IPS-20b (cell line): ENCODE measurements around the gene CEP112.

Experiments
- H3K27ac ChIP-seq: one replicate; pipeline ENCODE4 v1.5.1; 2013; ENCODE audit warnings: low read length
- H3K27me3 ChIP-seq: 2 replicates; pipeline ENCODE4 v1.6.1; 2013; ENCODE audit warnings: mild to moderate bottlenecking, low read length, inconsistent platforms; ENCODE audit not compliant: insufficient read depth
- H3K36me3 ChIP-seq: 2 replicates; pipeline ENCODE4 v1.6.1; 2013; ENCODE audit warnings: low read depth, mild to moderate bottlenecking, inconsistent platforms, low read length, moderate library complexity; ENCODE audit not compliant: insufficient read depth
- H3K4me1 ChIP-seq: 2 replicates; pipeline ENCODE4 v1.6.1; 2013; ENCODE audit warnings: mild to moderate bottlenecking, control low read depth, inconsistent platforms, low read length, moderate library complexity; ENCODE audit not compliant: insufficient read depth
- H3K4me3 ChIP-seq: 2 replicates; pipeline ENCODE4 v1.5.1; 2013; ENCODE audit warnings: mild to moderate bottlenecking, low read length, inconsistent platforms
- H3K9ac ChIP-seq: 2 replicates; pipeline ENCODE4 v1.6.1; 2013; ENCODE audit warnings: low read depth, mild to moderate bottlenecking, inconsistent platforms, low read length, moderate library complexity
- H3K9me3 ChIP-seq: 2 replicates; pipeline ENCODE4 v1.6.1; 2013; ENCODE audit warnings: mild to moderate bottlenecking, low read depth, low read length, inconsistent platforms; ENCODE audit not compliant: insufficient read depth

Gene CEP112

GRCh38 chr17:66198242-66198641 lies 6.3 kb upstream of the CEP112 start:
- Histone ChIP-seq H3K9ac (no peak overlapping the region), H3K4me3 (no peak overlapping the region), H3K27ac (no peak overlapping the region), H3K36me3 (no peaks in the 10 kb centered on the region), H3K9me3 (no peaks in the 10 kb centered on the region), H3K27me3 (no peaks in the 10 kb centered on the region), H3K4me1 (no peaks in the 10 kb centered on the region)

- H3K9me3 ChIP-seq: no peaks in the 10 kb centered on the region
- peaks cover 6% of the 10 kb centered on the region; the same call in 1 of the 2 replicates for H3K4me1 ChIP-seq
- no peak overlapping the region for H3K27ac ChIP-seq
- H3K27me3 ChIP-seq: peaks cover 10% of the 10 kb centered on the region
- H3K36me3 ChIP-seq: no peaks in the 10 kb centered on the region
- H3K9ac ChIP-seq: peak overlapping the region; percentile 23; the same call in 1 of the 2 replicates
- H3K4me3 ChIP-seq: peak overlapping the region; percentile 88; the same call in 1 of the 2 replicates
Observed at GRCh38 chr17:66192378-66192687, 400 bp upstream of the CEP112 start.

DNA sequence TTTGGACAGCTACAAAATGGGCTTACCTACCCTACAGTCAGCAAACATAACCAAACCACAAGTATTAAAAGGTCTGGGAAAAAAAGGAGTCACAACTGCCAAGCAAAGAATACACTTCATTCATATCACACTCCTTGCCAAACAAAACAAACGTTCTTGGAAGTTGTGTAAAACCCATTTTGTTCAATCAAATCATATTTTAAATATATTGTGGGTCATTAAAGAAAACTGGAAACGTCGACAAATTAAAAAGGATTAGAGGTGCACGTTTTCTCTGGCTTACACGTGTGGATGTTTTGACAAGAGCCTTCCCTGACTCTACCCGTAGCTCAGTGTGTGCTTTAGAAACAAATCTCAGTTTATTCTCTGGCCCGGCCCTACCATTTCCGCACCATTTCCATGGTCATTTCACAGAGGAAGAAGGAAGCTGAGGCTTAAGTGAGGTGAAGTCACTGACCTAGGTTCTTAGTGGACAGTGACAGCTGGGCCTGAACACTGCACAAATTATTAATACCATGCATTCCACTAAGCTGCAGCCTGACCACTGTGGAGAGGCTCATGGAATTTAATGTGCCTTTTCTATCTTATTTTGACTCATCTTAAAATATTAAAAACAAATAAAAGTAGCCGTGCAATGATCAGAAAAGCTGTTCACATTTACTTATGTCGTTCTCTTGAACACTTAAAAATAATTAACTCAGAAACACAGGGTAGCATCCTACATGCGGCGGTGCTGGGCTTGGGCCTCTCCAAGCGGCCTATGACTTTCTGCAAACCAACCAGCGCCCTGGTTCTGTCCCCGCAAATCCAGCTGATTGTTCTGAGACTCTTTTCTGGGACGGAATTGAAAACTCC lies 968 bp downstream of the CEP112 start:
- Histone ChIP-seq H3K4me1 (peaks cover 6% of the 10 kb centered on the region; the same call in 1 of the 2 replicates), H3K36me3 (no peaks in the 10 kb centered on the region), H3K27ac (no peak overlapping the region)

GRCh38 chr17:66187718-66188117 lies 4.2 kb downstream of the CEP112 start:
- H3K9ac ChIP-seq: no peak overlapping the region
- H3K27me3 ChIP-seq: peaks cover 10% of the 10 kb centered on the region
- H3K4me1 ChIP-seq: peaks cover 6% of the 10 kb centered on the region; the same call in 1 of the 2 replicates
- H3K36me3 ChIP-seq: no peaks in the 10 kb centered on the region
- H3K27ac ChIP-seq: no peak overlapping the region
- no peaks in the 10 kb centered on the region for H3K9me3 ChIP-seq
- no peak overlapping the region for H3K4me3 ChIP-seq

More for the DNA sequence above, 968 bp downstream of the CEP112 start:
- peak overlapping the region; percentile 80; the same call in 1 of the 2 replicates for H3K9ac ChIP-seq
- H3K27me3 ChIP-seq: peaks cover 10% of the 10 kb centered on the region
- peak overlapping the region; percentile 88 for H3K4me3 ChIP-seq
- no peaks in the 10 kb centered on the region for H3K9me3 ChIP-seq

DNA sequence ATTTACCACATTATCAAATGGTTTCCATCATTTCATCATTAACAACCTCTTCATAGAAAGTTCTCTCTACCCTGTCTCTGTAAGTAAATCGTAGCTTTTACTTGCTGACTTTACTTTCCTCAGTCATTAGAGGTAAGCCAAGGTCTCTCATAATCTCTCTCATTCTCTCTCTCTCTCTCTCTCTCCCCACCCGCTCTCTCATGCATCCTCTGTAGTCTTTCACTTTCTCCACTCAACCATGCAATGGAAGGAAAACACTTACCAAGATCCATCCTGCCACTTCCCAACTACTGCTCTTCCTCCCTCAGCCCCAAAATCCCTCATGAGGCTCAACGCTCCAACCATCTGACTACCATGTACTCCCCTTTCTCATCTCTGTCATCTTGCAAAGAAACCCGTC lies 6.1 kb downstream of the CEP112 start:
- H3K9me3 ChIP-seq: no peaks in the 10 kb centered on the region
- H3K36me3 ChIP-seq: no peaks in the 10 kb centered on the region
- peaks cover under 1% of the 10 kb centered on the region; the same call in 1 of the 2 replicates for H3K4me1 ChIP-seq
- H3K4me3 ChIP-seq: no peak overlapping the region
- no peak overlapping the region for H3K27ac ChIP-seq
- H3K27me3 ChIP-seq: peaks cover 4% of the 10 kb centered on the region; the same call in 1 of the 2 replicates
- H3K9ac ChIP-seq: no peak overlapping the region

DNA sequence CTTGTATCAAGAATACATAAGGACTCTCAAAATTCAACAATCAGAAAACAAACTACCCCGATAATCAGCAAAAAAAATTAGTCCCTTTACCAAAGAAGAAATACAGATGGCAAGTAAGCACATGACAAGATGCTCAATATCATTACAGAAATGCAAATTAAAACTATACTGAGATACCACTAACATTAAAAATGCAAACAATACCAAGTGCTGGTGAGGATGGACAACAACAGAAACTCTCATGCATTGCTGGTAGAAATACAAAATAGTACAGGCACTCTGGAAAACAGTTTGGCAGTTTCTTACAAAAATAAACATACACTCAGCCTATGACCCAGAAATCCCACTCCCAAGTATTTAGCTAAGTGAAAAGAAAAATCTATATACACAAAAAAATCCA lies 7.5 kb downstream of the CEP112 start:
- no peaks in the 10 kb centered on the region for H3K36me3 ChIP-seq
- no peak overlapping the region for H3K4me3 ChIP-seq
- no peaks in the 10 kb centered on the region for H3K4me1 ChIP-seq
- H3K9me3 ChIP-seq: no peaks in the 10 kb centered on the region
- H3K9ac ChIP-seq: no peak overlapping the region
- H3K27ac ChIP-seq: no peak overlapping the region
- no peaks in the 10 kb centered on the region for H3K27me3 ChIP-seq

- H3K27me3 ChIP-seq: no peaks in the 10 kb centered on the region
- no peak overlapping the region for H3K9ac ChIP-seq
- H3K36me3 ChIP-seq: no peaks in the 10 kb centered on the region
- no peaks in the 10 kb centered on the region for H3K4me1 ChIP-seq
- no peaks in the 10 kb centered on the region for H3K9me3 ChIP-seq
- H3K27ac ChIP-seq: no peak overlapping the region
- H3K4me3 ChIP-seq: no peak overlapping the region
Observed at GRCh38 chr17:66183529-66183928, 8.4 kb downstream of the CEP112 start.

DNA sequence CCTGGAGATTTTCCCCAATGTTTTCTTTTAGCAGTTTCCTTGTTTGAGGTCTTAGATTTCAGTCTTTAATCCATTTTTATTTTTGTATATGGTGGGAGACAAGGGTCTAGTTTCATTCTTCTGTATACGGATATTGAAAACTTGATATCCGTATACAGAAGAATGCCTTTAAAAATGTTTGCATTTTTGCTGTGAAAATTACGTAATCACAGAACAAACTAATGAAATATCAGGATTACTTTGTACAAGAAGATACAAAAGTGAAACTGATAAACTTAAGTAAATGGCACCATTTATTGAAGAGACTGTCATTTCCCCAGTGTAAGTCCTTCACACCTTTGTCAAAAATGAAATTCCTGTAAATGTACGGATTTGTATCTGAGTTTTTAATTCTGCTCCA lies 13.3 kb downstream of the CEP112 start:
- H3K4me3 ChIP-seq: no peak overlapping the region
- H3K9me3 ChIP-seq: no peaks in the 10 kb centered on the region
- no peaks in the 10 kb centered on the region for H3K4me1 ChIP-seq
- H3K9ac ChIP-seq: no peak overlapping the region
- no peak overlapping the region for H3K27ac ChIP-seq
- H3K36me3 ChIP-seq: no peaks in the 10 kb centered on the region
- no peaks in the 10 kb centered on the region for H3K27me3 ChIP-seq

DNA sequence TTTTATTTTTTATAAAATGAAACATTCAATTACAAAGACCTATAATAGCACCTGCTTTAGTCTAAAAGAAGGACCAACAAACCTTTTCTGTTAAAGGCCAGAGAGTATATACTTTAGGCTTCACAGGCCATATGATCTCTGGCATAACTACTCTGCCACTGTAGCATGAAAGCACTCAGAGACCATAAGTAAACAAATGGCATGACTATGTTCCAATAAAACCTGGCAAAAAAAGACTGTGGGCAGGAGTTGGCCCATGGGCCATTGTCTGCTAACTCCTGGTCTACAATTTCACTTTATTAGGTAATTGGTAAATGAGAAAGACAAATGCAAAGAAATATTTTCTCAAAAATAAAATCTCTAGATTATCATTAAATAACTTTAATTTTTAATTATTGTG lies 14.9 kb downstream of the CEP112 start:
- Histone ChIP-seq H3K36me3 (no peaks in the 10 kb centered on the region), H3K9me3 (no peaks in the 10 kb centered on the region), H3K27ac (no peak overlapping the region), H3K4me1 (no peaks in the 10 kb centered on the region), H3K9ac (no peak overlapping the region), H3K4me3 (no peak overlapping the region), H3K27me3 (no peaks in the 10 kb centered on the region)

- no peak overlapping the region for H3K4me3 ChIP-seq
- H3K9me3 ChIP-seq: no peaks in the 10 kb centered on the region
- H3K9ac ChIP-seq: no peak overlapping the region
- no peaks in the 10 kb centered on the region for H3K4me1 ChIP-seq
- H3K36me3 ChIP-seq: no peaks in the 10 kb centered on the region
- H3K27ac ChIP-seq: no peak overlapping the region
- no peaks in the 10 kb centered on the region for H3K27me3 ChIP-seq
Observed at GRCh38 chr17:66175892-66176291, 16.0 kb downstream of the CEP112 start.

DNA sequence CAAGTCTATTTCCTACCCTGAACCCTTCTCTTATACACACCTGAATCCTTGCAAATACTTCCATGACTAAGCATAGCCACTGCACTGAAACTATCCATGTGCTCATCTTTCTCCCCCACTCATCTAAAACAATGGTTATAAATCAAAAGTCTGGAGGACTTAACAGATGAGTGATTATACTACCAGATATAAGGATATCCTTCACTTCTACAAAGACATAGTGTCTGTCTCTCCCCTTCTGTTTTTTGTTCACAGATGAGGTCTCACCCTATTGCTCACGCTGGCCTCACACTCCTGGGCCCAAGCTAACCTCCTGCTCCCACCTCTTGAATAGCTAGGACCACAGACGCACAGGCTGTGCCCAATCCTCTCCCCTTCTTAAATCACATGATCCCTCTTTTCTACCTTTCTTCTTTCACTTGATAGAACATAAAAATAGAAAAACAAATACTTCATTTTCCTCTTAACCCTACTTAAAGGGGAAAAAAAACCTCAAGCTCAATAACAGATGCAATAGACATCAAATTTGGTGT lies 19.2 kb downstream of the CEP112 start:
- H3K36me3 ChIP-seq: no peaks in the 10 kb centered on the region
- no peaks in the 10 kb centered on the region for H3K4me1 ChIP-seq
- H3K9ac ChIP-seq: no peak overlapping the region
- no peaks in the 10 kb centered on the region for H3K27me3 ChIP-seq
- no peak overlapping the region for H3K27ac ChIP-seq
- H3K4me3 ChIP-seq: no peak overlapping the region
- H3K9me3 ChIP-seq: no peaks in the 10 kb centered on the region

- Histone ChIP-seq H3K27ac (no peak overlapping the region), H3K27me3 (no peaks in the 10 kb centered on the region), H3K36me3 (no peaks in the 10 kb centered on the region), H3K4me3 (no peak overlapping the region), H3K4me1 (no peaks in the 10 kb centered on the region), H3K9ac (no peak overlapping the region), H3K9me3 (no peaks in the 10 kb centered on the region)
Observed at GRCh38 chr17:66172144-66172543, 19.8 kb downstream of the CEP112 start.
